Activated naive CD4-positive, alpha-beta T cell treated with anti-CD3 and anti-CD28 coated beads, Interleukin-2, amount 50 U/mL, for 72 hours (primary cell): ENCODE data around the gene APBB2. TPM values are rescaled to one million over a fixed set of nuclear protein-coding genes. Genes with fewer than 3 reads are reported as not detected.
A peak's percentile ranks its signal among the peaks of the same experiment; 100 is the strongest.

ENCODE experiments used
- ATAC-seq, 2 donors: fragments of 150-1000 bp; cut with Tn5 transposase; 2 replicates each; pipeline ENCODE4 v1.10.0; 2021; ENCODE audit warnings: mild to moderate bottlenecking in 2 of 2, moderate library complexity in 2 of 2
- DNase-seq, 2 donors: peaks; one replicate each; pipeline ENCODE4 v3.0.0; 2021 to 2022; ENCODE audit warnings: low spot score in 2 of 2
- H3K27ac Mint-ChIP-seq, 2 donors: one replicate each; pipeline ENCODE4 v1.8.0; 2022; ENCODE audit warnings: mild to moderate bottlenecking in 2 of 2, mixed read lengths in 2 of 2
- H3K36me3 Mint-ChIP-seq, 2 donors: one replicate each; pipeline ENCODE4 v1.8.0; 2022; ENCODE audit warnings: mixed read lengths in 2 of 2
- H3K9me3 Mint-ChIP-seq, 2 donors: one replicate each; pipeline ENCODE4 v1.8.0; 2022; ENCODE audit warnings: mixed read lengths in 2 of 2
- total RNA-seq, 2 donors: library from RNA; stranded (reverse); gene quantifications; one replicate each; pipeline ENCODE4 v1.2.3, GENCODE V29; 2022

APBB2 gene
- total RNA-seq, 2 donors from 2014 or later, result 1.6 to 6.1 TPM

DNA sequence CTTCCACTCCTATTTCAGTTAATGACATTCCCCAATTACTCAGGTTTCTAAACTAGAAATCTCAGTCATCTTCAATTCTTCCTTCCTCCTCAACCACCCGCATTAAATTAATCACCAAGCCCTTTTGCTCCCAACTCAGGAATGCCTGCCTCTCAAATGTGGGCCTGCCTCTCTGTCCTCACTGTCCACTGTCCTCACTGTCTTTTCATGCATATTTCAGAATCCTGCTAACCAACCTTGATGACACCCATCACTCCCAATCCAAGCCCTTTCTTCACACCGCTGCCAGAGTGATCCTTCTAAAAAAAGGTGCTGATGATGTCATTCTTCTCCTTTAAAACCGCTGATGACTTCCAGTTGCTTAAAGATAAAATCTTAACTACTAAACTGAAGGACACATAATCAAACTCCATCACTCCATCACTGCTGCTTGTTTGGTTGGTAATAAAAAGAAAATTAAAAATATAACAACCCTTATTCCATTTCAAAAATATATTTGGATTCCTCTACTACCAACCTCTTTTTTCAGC lies 5.1 kb upstream of the APBB2 start:
- H3K27ac Mint-ChIP-seq, result no peak overlapping the region
- H3K36me3 Mint-ChIP-seq, result peaks cover 6% of the 10 kb centered on the region in 2 donors
- no peak for ATAC-seq
- peaks cover 0 to 4% of the 10 kb centered on the region in 2 donors for H3K9me3 Mint-ChIP-seq
- DNase-seq, result no peak

DNA sequence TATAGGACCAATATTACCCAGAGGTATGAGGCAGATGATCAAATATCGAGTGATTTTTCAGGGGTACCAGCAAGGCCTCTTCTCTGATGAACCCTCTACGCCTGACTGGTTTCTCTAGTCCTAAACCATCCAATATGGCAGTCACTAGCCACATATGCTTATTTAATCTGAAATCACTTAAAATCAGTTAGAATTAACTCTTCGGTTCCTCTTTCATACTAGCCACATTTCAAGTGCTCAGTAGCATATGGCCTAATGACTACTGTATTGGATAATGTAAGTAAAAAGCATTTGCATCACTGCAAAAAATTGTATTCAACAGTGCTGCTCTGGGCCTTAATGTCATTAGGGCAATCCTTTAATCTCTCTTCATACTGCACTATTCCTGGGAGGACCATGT lies 4.4 kb upstream of the APBB2 start:
- H3K36me3 Mint-ChIP-seq, result peaks cover 7% of the 10 kb centered on the region in 2 donors
- no peak for DNase-seq
- no peak overlapping the region for H3K27ac Mint-ChIP-seq
- H3K9me3 Mint-ChIP-seq, result peaks cover 0 to 4% of the 10 kb centered on the region in 2 donors
- ATAC-seq, result no peak

DNA sequence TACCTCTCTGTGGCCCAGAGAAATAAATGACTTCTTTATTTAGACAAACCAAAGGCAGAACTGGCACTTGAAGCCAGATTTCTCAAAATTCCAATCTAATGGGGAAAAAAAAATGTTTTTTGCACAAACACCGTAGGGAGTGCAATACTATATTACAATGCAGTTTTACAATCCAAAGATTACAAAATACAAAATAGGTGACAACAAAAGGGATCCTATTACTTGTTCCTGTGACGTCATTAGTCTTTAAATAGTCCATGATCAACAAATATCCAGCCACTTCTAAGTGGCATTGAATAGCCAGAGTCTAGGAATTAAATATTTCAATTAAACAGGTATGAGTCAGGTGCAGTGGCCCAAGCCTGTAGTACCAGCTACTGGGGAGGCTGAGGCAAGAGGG lies 3.0 kb upstream of the APBB2 start:
- no peak for ATAC-seq
- Mint-ChIP-seq H3K27ac (no peak overlapping the region), H3K36me3 (peaks cover 12 to 13% of the 10 kb centered on the region in 2 donors), H3K9me3 (peaks cover 0 to 4% of the 10 kb centered on the region in 2 donors)
- DNase-seq, result no peak

DNA sequence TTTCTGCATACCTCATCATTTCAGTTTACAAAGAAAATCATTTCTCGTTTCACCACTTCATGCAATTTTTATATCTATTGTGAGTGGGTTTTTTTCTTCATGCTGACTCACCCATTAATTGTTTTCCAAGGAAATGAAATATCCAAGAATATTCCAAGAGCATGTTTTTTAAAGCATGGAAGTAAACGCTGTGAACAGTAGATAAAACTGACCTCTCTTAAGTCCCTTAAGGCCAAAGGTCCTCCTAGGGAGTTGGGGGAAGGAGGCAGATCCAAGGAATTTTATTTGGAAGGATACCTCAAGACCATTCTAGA lies 2.6 kb upstream of the APBB2 start:
- DNase-seq, result no peak
- no peak for ATAC-seq
- Mint-ChIP-seq H3K36me3 (peaks cover 12 to 13% of the 10 kb centered on the region in 2 donors), H3K9me3 (peaks cover 0 to 4% of the 10 kb centered on the region in 2 donors), H3K27ac (peak overlapping the region; percentile 73 to 94)

DNA sequence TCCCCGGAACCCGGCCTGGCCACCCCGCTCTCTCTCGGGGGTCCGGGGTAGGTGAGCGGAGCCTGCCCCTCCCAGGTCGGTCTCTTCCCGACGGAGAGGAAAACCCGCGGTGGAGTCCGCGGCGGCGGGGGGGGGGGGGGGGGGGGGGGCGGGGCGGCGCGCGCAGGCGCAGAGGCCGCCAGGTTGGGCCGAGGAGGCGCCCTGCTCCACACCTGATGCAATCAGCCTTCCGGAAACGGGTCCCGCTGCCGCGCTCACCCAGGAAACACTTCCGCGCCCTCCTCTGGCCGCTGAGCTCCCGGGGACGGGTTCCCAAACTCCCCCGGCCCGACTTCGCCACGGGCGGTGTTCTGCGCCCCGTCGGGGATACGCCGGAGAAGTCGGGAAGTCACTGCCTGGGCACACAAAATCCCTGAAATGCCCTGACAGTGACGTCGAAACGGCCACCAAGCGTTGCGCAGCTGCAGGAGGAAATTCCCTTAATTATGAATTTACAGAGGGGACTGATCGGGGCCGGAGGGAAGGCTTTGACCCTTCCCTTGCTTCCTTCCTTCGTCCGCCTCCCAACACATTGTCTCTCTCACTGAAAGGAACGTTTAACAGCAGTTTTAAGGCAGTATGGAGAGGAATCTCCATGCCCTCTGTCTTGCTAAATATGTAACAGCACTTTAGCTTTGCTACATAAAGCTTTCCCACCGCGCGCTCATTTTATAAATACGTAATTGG lies 2.1 kb upstream of the APBB2 start:
- ATAC-seq (peak; percentile 63 to 70), DNase-seq (peak; percentile 68 to 74)
- Mint-ChIP-seq H3K27ac (peak overlapping the region; percentile 73 to 94), H3K9me3 (peaks cover 0 to 4% of the 10 kb centered on the region in 2 donors), H3K36me3 (peaks cover 12 to 13% of the 10 kb centered on the region in 2 donors)

DNA sequence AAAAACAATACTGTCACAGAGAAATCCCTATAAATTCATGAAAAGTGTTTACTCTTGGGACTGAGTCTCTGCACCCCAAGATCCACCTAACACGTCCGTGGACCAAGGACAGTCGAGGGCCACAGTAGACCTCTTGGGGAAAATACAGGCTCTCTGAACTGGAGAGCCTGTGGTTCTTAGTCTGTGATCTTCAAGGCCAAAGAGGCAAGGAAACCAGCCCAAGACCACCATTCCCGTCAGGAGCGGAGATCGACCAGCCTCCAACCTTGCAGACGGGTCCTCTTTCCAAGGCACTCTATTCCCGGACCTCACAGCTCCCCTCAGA lies 1.6 kb upstream of the APBB2 start:
- Mint-ChIP-seq H3K27ac (peak overlapping the region in 1 of 2 donors; percentile 73), H3K36me3 (peaks cover 12 to 13% of the 10 kb centered on the region in 2 donors), H3K9me3 (peaks cover 0 to 4% of the 10 kb centered on the region in 2 donors)
- DNase-seq, result no peak
- no peak for ATAC-seq

DNA sequence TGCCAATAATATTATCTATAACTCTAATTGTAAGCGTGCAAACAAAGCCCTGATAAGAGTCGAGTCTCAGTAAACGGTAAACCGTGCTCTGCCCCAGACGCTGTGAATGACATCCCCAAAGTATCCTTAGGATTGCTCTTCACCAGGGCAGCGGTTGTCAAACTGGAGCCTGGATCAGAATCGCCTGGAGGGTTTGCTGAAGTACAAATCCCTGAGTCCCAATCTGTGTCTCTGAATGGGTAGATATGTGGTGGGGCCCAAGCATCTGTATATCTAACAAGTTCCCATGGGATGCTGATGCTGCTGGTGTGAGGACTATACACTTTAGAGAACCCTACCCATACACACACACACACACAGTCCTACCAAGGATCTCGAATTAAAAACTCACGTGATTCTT lies 813 bp upstream of the APBB2 start:
- ATAC-seq (no peak), DNase-seq (no peak)
- no peak overlapping the region for H3K27ac Mint-ChIP-seq
- peaks cover 12 to 13% of the 10 kb centered on the region in 2 donors for H3K36me3 Mint-ChIP-seq
- peaks cover 0 to 4% of the 10 kb centered on the region in 2 donors for H3K9me3 Mint-ChIP-seq

DNA sequence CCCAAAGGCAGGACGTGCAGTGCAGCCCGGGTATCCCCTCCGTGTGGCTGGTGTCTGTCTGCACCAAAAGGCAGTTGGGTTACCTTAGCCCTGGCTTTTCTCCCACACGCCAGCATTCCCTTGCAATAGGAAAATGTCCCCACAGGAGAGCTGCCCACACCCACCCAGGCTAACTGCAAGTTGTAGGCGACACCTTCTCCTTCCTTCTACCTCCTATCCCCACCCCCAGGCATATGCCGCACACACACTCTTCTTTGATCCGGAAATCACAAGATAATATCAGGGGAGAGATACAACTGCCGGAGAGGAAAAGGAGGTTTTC lies 444 bp upstream of the APBB2 start:
- H3K27ac Mint-ChIP-seq, result no peak overlapping the region
- H3K36me3 Mint-ChIP-seq, result peaks cover 12 to 13% of the 10 kb centered on the region in 2 donors
- DNase-seq (no peak), ATAC-seq (no peak)
- H3K9me3 Mint-ChIP-seq, result peaks cover 0 to 4% of the 10 kb centered on the region in 2 donors

DNA sequence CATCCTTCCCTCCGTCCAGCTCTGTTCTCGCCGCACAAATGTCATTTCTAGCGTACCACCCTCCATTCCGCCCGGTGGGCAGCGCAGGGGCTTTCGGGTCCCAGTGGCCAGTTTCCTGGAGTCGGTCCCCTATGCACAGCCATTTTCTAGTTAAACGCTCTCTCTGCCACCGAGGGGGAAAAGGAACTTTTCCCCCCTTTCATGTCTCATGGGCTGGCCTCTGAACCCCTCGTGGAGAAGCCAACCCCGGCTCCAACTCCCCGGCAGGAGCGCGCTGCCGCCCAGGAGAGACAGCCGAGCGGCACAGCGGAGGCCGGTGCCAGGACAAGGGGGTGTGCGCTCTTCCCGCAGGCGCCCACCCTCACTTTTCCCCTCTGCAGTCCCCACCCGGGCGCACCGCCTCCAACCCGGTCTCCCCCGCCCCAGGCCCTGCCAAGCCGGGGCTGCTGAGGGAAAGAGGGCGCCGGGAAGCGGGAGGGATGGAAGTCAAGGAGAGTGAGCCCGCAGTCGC lies 662 bp downstream of the APBB2 start:
- DNase-seq (no peak), ATAC-seq (peak; percentile 2 to 6)
- Mint-ChIP-seq H3K36me3 (peaks cover 12 to 13% of the 10 kb centered on the region in 2 donors), H3K27ac (no peak overlapping the region), H3K9me3 (peaks cover 0 to 4% of the 10 kb centered on the region in 2 donors)

DNA sequence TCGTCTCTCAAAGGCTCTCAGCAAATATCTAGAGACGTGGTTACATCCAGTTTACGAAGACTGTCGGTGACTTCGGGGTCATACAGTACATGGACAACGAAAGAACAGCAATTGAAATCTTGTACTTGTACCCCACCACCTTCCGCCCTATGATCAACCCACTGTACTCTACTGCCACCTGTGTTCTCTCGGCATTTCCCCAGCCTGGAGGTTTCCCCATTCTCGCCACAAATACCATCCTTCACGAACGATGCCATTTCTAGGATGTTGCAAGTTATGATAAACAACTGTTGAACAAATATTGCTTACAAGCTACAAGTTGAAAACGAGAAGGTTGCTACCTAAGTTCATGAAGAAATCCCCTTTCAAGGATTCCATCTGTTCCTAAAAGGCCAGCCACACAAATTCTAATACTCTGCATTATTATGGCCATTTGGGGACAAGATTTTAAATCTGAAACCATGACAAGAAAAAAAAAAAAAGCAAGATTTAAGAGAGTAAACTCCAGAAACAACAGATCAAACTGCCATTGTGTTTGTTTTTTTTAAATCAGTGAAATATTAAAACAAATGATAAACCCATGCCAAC lies 1.6 kb downstream of the APBB2 start:
- H3K36me3 Mint-ChIP-seq, result peaks cover 12 to 13% of the 10 kb centered on the region in 2 donors
- ATAC-seq (no peak), DNase-seq (no peak)
- H3K9me3 Mint-ChIP-seq, result peaks cover 0 to 4% of the 10 kb centered on the region in 2 donors
- no peak overlapping the region for H3K27ac Mint-ChIP-seq

DNA sequence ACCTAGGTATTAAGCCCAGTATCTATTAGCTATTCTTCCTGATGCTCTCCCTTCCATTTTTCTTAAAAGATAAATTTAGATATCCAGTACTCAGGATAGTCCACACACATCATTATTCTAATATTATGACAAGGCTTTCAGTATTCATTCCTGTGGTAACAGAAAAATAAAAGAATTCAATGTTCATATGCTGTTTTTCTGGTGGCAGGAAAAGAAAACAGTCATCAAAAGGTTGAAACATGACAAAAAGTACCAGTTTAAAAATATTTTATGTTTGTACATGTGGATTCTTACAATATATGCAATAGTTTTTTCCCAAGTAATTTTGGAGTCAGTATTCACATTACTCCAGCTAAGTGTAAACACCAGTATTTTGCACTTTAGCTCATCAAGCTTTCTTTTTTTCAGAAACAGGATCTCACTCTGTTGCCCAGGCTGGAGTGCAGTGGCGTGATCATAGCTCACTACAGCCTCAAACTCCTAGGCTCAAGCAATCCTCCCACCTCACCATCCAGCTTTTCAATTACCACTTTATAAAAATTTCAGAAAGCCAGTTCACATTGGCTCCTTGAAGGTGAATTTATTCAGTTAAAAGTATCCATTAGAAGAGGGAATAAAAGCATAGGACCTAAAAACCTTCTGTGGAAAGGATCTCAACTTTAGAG lies 2.3 kb downstream of the APBB2 start:
- Mint-ChIP-seq H3K9me3 (peaks cover 0 to 4% of the 10 kb centered on the region in 2 donors), H3K27ac (no peak overlapping the region), H3K36me3 (peaks cover 10 to 13% of the 10 kb centered on the region in 2 donors)
- DNase-seq, result no peak
- ATAC-seq, result no peak

DNA sequence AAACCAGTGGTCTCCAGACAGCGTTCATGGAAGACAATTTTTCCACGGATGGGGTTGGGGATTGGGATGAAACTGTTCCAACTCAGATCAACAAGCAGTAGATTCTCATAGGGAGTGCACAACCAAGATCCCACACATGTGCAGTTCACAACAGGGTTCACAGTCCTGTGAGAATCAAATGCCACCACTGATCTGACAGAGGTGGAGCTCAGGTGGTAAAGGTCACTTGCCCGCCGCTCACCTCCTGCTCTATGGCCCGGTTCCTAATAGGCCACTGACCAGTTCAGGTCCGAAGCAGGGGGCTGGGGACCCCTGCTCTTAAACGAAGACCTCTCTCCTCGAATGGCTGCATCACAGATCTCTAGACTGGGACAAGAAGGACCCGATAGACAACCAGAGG lies 4.4 kb downstream of the APBB2 start:
- Mint-ChIP-seq H3K27ac (no peak overlapping the region), H3K36me3 (peaks cover 6 to 7% of the 10 kb centered on the region in 2 donors), H3K9me3 (no peaks in the 10 kb centered on the region)
- ATAC-seq (no peak), DNase-seq (no peak)

DNA sequence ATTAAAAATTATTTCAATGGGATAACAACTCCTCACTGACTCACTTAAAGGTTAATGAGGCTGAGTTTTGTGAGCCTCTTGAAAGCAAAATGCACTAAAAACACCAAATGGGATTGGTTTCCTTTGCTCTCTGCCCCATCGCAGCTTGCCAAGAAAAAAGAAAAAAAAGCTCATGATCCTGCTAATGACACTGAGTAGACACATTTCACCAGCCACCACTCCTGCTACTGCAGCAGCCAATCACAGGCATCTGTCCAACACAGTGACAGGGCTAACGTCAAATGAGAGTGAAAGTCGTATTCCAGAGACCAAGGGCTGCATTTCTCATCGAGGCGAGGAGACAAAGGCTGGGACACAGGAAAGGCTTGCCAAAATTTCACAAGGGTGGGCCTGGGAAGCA lies 5.2 kb downstream of the APBB2 start:
- DNase-seq, result no peak
- peaks cover 6 to 7% of the 10 kb centered on the region in 2 donors for H3K36me3 Mint-ChIP-seq
- no peaks in the 10 kb centered on the region for H3K9me3 Mint-ChIP-seq
- no peak for ATAC-seq
- no peak overlapping the region for H3K27ac Mint-ChIP-seq

DNA sequence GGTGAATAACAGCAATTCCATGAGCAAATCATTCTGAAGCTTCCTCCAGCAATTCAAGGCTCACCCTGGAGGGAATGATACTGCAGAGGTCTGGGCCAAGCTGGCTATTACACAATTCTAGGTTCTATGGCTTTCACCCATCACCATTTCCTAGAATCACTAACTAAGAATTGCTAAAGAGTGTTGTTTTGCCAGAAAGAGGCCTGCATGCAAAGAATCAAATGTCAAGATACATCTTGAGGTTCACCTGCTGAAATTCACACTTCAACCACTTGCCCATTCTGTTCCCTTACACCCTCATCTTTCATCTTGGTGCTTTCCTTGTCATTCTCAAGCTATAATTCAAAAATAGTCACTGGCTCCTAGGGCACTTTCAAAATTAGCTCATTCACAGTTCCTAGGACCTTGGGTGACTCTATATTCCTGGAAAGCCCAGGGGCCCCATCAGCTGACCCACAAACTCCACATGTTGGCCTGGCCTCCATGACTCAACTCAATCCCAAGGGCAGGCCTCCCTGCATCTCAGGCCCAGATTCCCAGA lies 7.0 kb downstream of the APBB2 start:
- H3K27ac Mint-ChIP-seq, result peak overlapping the region in 1 of 2 donors; percentile 41
- H3K9me3 Mint-ChIP-seq, result no peaks in the 10 kb centered on the region
- H3K36me3 Mint-ChIP-seq, result no peaks in the 10 kb centered on the region
- peak; percentile 36 to 90 for ATAC-seq
- DNase-seq, result no peak

DNA sequence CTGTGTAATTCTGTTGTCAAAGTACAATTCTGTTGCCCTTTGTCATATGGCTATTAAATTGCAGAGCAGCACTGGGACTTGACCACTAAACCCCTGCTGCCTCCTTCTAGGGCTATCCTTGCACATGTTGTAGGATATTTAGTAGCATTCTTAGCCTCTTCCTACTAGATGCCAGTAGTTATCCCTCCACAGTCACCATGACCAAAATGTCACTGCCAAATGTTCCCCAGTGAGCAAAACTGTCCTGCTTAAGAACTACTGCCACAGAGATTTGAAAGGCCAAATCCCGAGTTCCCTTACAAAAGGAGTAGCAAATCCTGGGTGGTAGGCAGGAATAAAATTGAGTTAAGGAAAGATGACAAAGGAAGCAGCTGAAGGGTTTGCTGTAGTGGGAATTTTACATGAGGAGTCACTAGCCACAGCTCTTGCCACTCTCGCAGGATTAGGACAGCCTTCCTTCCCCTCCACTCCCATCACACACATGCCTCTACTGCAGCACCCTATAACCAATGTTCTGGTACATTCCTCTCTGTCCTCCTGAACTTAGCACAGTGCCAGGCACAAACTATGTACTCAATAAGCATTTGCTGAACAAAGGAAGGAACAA lies 8.4 kb downstream of the APBB2 start:
- DNase-seq, result no peak
- no peak overlapping the region for H3K27ac Mint-ChIP-seq
- H3K9me3 Mint-ChIP-seq, result no peaks in the 10 kb centered on the region
- H3K36me3 Mint-ChIP-seq, result no peaks in the 10 kb centered on the region
- ATAC-seq, result no peak

DNA sequence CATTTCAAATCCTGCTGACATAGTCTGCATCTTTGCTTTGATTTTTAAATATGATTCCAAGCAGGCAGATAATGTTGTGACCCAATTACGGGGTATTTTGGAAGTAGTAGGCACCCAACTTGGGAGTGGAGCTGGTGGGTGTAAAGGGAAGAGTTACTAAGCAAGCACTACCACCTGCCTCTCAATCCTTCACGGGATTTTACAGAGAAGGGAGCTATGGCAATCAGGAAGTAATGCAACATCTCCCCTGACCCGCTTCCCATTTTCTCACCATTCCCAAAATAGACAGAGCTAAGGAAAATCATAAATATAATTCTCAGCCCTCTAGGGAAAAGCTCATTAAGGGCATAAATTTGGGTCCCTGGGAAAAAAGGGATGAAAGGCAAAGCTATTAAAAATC lies 9.2 kb downstream of the APBB2 start:
- DNase-seq (no peak), ATAC-seq (no peak)
- H3K36me3 Mint-ChIP-seq, result no peaks in the 10 kb centered on the region
- no peaks in the 10 kb centered on the region for H3K9me3 Mint-ChIP-seq
- H3K27ac Mint-ChIP-seq, result no peak overlapping the region
